HCT116 (cell line): ENCODE data around the gene CLASP1. TPM values are rescaled to one million over a fixed set of nuclear protein-coding genes. Genes with fewer than 3 reads are reported as not detected.

Experiments used
- ATAC-seq: fragments of 200-7000 bp; cut with Tn5 transposase; 2 replicates; pipeline ENCODE4 v1.9.1; 2020; ENCODE audit warnings: mild to moderate bottlenecking, moderate library complexity
- BruUV-seq: library from RNA; stranded (reverse); fragments of 400-500 nt; replicated peaks from 2 replicates; lab custom pipeline; 2021; lab: Mats Ljungman, UMichigan
- CTCF ChIA-PET: fragments of 300-600 bp; sonication (Branson Sonifier 250); formaldehyde crosslinking; loops from one replicate; lab custom pipeline; 2021; ENCODE audit warnings: antibody characterized with exemption; lab: Charles Lee
- POLR2A ChIA-PET: fragments of 300-600, 350-600 bp; sonication (Branson Sonifier 250); formaldehyde crosslinking; loops from one replicate; lab custom pipeline; 2021; ENCODE audit warnings: antibody characterized with exemption; lab: Charles Lee
- RAD21 ChIA-PET, 2 experiments: fragments of 300-600 bp; sonication (Branson Sonifier 250); formaldehyde crosslinking; loops; one replicate each; lab custom pipeline; 2023; ENCODE audit warnings: low total read pairs in 2 of 2; ENCODE audit not compliant: uncharacterized antibody in 2 of 2, unreplicated experiment in 2 of 2, low non-redundant PET in 1 of 2; lab: Charles Lee
- DNase-seq: peaks from one replicate; pipeline ENCODE4 v3.0.0-alpha.2; 2010; ENCODE audit warnings: low read depth, low spot score
- H2AFZ ChIP-seq: fragments of 200-600 bp; shearing (Covaris generic), sonication (generic); 2 replicates; pipeline ENCODE4 v1.6.1; 2017; ENCODE audit warnings: low read depth, mixed run types, mixed read lengths, antibody characterized with exemption, low read length; ENCODE audit not compliant: poor library complexity, severe bottlenecking
- H3K27ac ChIP-seq: 2 replicates; pipeline ENCODE4 v1.5.1; 2012; ENCODE audit warnings: low read depth, low read length
- H3K27me3 ChIP-seq: fragments of 200-600 bp; sonication (generic); 2 replicates; pipeline ENCODE4 v1.6.1; 2016; ENCODE audit warnings: mixed run types, low read length, mixed read lengths; ENCODE audit not compliant: insufficient read depth
- H3K36me3 ChIP-seq, 2 experiments: fragments of 200-500 bp in 1 of 2; fragments of 200-600 bp in 1 of 2; sonication (Bioruptor generic) in 1 of 2; sonication (generic) in 1 of 2; 2 replicates each; pipeline versions ENCODE4 v1.5.1 to v1.6.1; 2014 to 2016; ENCODE audit warnings: low read length in 2 of 2, inconsistent platforms in 1 of 2, mixed read lengths in 1 of 2, mixed run types in 1 of 2; ENCODE audit not compliant: insufficient read depth in 2 of 2, control insufficient read depth in 1 of 2
- H3K4me1 ChIP-seq, 2 experiments: fragments of 200-600 bp in 1 of 2; sonication (generic) in 1 of 2; 2 replicates each; pipeline versions ENCODE4 v1.5.1 to v1.6.1; 2012 to 2017; ENCODE audit warnings: low read length in 2 of 2, inconsistent platforms in 1 of 2, mild to moderate bottlenecking in 1 of 2, mixed read lengths in 1 of 2, mixed run types in 1 of 2, moderate library complexity in 1 of 2; ENCODE audit not compliant: insufficient read depth in 2 of 2, control insufficient read depth in 1 of 2
- H3K4me2 ChIP-seq: fragments of 200-600 bp; sonication (generic); 2 replicates; pipeline ENCODE4 v1.6.1; 2017; ENCODE audit warnings: mixed run types, low read length, mixed read lengths
- H3K4me3 ChIP-seq, 2 experiments: fragments of 200-600 bp in 1 of 2; sonication (generic) in 1 of 2; replicated peaks in 1 of 2; 2 replicates each; pipeline ENCODE4 v1.5.1; 2011 to 2016; ENCODE audit warnings: low read length in 2 of 2, control low read depth in 1 of 2, low read depth in 1 of 2, mild to moderate bottlenecking in 1 of 2, mixed read lengths in 1 of 2, mixed run types in 1 of 2
- H3K79me2 ChIP-seq: fragments of 200-600 bp; sonication (generic); 2 replicates; pipeline ENCODE4 v1.6.1; 2017; ENCODE audit warnings: mild to moderate bottlenecking, mixed run types, low read length, moderate library complexity, mixed read lengths; ENCODE audit not compliant: insufficient read depth
- H3K9ac ChIP-seq: fragments of 200-600 bp; sonication (generic); 2 replicates; pipeline ENCODE4 v1.6.1; 2016; ENCODE audit warnings: low read length, mixed read lengths
- H3K9me2 ChIP-seq: fragments of 200-600 bp; sonication (generic), shearing (Covaris generic); 2 replicates; pipeline ENCODE4 v1.6.1; 2017; ENCODE audit warnings: mixed run types, mild to moderate bottlenecking, moderate library complexity; ENCODE audit not compliant: insufficient read depth
- H3K9me3 ChIP-seq, 2 experiments: fragments of 200-500 bp in 1 of 2; fragments of 200-600 bp in 1 of 2; sonication (Bioruptor generic) in 1 of 2; sonication (generic) in 1 of 2; 2 replicates each; pipeline ENCODE4 v1.6.1; 2014 to 2017; ENCODE audit warnings: low read length in 2 of 2, mixed read lengths in 2 of 2, inconsistent platforms in 1 of 2, low read depth in 1 of 2, mild to moderate bottlenecking in 1 of 2, mixed run types in 1 of 2, moderate library complexity in 1 of 2; ENCODE audit not compliant: control insufficient read depth in 1 of 2, insufficient read depth in 1 of 2
- H4K20me1 ChIP-seq: fragments of 200-600 bp; sonication (generic), shearing (Covaris generic); 2 replicates; pipeline ENCODE4 v1.6.1; 2017; ENCODE audit warnings: mixed run types, mild to moderate bottlenecking, moderate library complexity; ENCODE audit not compliant: insufficient read depth
- ATF3 ChIP-seq: IDR thresholded peaks from 2 replicates; pipeline ENCODE4 v1.6.1; 2012
- CEBPB ChIP-seq: IDR thresholded peaks from 2 replicates; pipeline ENCODE4 v1.6.1; 2012; ENCODE audit warnings: low read depth
- CTCF ChIP-seq, 3 experiments: fragments of 200-600 bp in 1 of 3; sonication (generic) in 1 of 3; IDR thresholded peaks in 2 of 3; conservative IDR thresholded peaks in 1 of 3; 2 replicates each; pipeline ENCODE4 v1.5.1; 2012 to 2017; ENCODE audit warnings: low read depth in 2 of 3, low read length in 2 of 3, antibody characterized with exemption in 1 of 3, borderline replicate concordance in 1 of 3, control low read depth in 1 of 3, mild to moderate bottlenecking in 1 of 3, mixed read lengths in 1 of 3, mixed run types in 1 of 3, moderate library complexity in 1 of 3; ENCODE audit not compliant: insufficient read depth in 1 of 3
- EGR1 ChIP-seq: IDR thresholded peaks from 2 replicates; pipeline ENCODE4 v1.6.1; 2012; ENCODE audit warnings: low read depth
- ELF1 ChIP-seq: IDR thresholded peaks from 2 replicates; pipeline ENCODE4 v1.6.1; 2012; ENCODE audit warnings: low read depth, borderline replicate concordance
- EZH2 ChIP-seq: fragments of 200-600 bp; sonication (generic); IDR thresholded peaks from 2 replicates; pipeline ENCODE4 v1.6.1; 2017; ENCODE audit warnings: antibody characterized with exemption, mixed run types
- EZH2phosphoT487 ChIP-seq: fragments of 200-600 bp; IDR thresholded peaks from 2 replicates; pipeline ENCODE4 v1.6.1; 2018; ENCODE audit warnings: antibody characterized with exemption, borderline replicate concordance
- MAX ChIP-seq: IDR thresholded peaks from 2 replicates; pipeline ENCODE4 v1.6.1; 2012
- POLR2A ChIP-seq: IDR thresholded peaks from 2 replicates; pipeline ENCODE4 v1.7.0; 2011; ENCODE audit warnings: borderline replicate concordance; ENCODE audit not compliant: insufficient read depth, insufficient read length; ENCODE audit errors: extremely low read depth
- POLR2AphosphoS5 ChIP-seq: IDR thresholded peaks from 2 replicates; pipeline ENCODE4 v1.6.1; 2011; ENCODE audit warnings: mild to moderate bottlenecking, low read depth, low read length, moderate library complexity
- RAD21 ChIP-seq: IDR thresholded peaks from 2 replicates; pipeline ENCODE4 v1.6.1; 2012; ENCODE audit warnings: low read depth, mild to moderate bottlenecking
- REST ChIP-seq: IDR thresholded peaks from 2 replicates; pipeline ENCODE4 v1.6.1; 2012; ENCODE audit warnings: low read depth
- SIN3A ChIP-seq: IDR thresholded peaks from 2 replicates; pipeline ENCODE4 v1.6.1; 2012; ENCODE audit warnings: low read depth
- SP1 ChIP-seq: IDR thresholded peaks from 2 replicates; pipeline ENCODE4 v1.6.1; 2012; ENCODE audit warnings: low read depth
- SRF ChIP-seq: IDR thresholded peaks from 2 replicates; pipeline ENCODE4 v1.6.1; 2012; ENCODE audit warnings: low read depth
- TCF7L2 ChIP-seq: IDR thresholded peaks from 2 replicates; pipeline ENCODE4 v1.7.0; 2011; ENCODE audit warnings: borderline replicate concordance, inconsistent platforms; ENCODE audit not compliant: insufficient read depth, insufficient read length; ENCODE audit errors: extremely low read depth
- ZBTB33 ChIP-seq: IDR thresholded peaks from 2 replicates; pipeline ENCODE4 v1.6.1; 2011; ENCODE audit warnings: mild to moderate bottlenecking, low read length, moderate library complexity; ENCODE audit not compliant: insufficient replicate concordance; ENCODE audit errors: extremely low read depth
- ZFX ChIP-seq: fragments of 450-650 bp; IDR thresholded peaks from 2 replicates; pipeline ENCODE4 v1.6.1; 2017
- ZNF274 ChIP-seq: fragments of 200-500 bp; sonication (Bioruptor generic); IDR thresholded peaks from 2 replicates; pipeline ENCODE4 v1.6.1; 2014; ENCODE audit warnings: mild to moderate bottlenecking, low read depth, low read length, inconsistent platforms
- intact Hi-C: fragments of 100-400 bp; cut with micrococcal nuclease; formaldehyde crosslinking; loops from 2 replicates; pipeline ENCODE4 v1.10.0; 2022
- total RNA-seq: library from RNA; stranded (reverse); gene quantifications from one replicate; pipeline ENCODE4 v1.2.1, GENCODE V29; 2021; ENCODE audit not compliant: unreplicated experiment

Gene CLASP1
- total RNA-seq, 1 experiment from 2014 or later = 41.9 TPM

- Histone ChIP-seq H3K4me1 (no peaks in the 10 kb centered on the region), H3K9me3 (no peaks in the 10 kb centered on the region), H2AFZ (no peak overlapping the region), H3K9ac (no peak overlapping the region), H3K4me2 (no peak overlapping the region), H4K20me1 (no peaks in the 10 kb centered on the region), H3K27me3 (no peaks in the 10 kb centered on the region), H3K27ac (no peak overlapping the region), H3K36me3 (no peaks in the 10 kb centered on the region), H3K79me2 (no peaks in the 10 kb centered on the region), H3K4me3 (no peak overlapping the region), H3K9me2 (no peaks in the 10 kb centered on the region)
- CTCF ChIA-PET = no interaction called here
- intact Hi-C loops = no loop called here
- no TSS peak for BruUV-seq
- ATAC-seq (no peak), DNase-seq (no peak)
- POLR2A ChIA-PET = no interaction called here
- TF ChIP-seq ATF3 (no peak), SRF (no peak), ZBTB33 (no peak), SP1 (no peak), EZH2phosphoT487 (no peak), ELF1 (no peak), RAD21 (no peak), EGR1 (no peak), ZNF274 (no peak), POLR2AphosphoS5 (no peak), CEBPB (no peak), REST (no peak), ZFX (no peak), TCF7L2 (no peak), SIN3A (no peak), POLR2A (no peak), CTCF (IDR thresholded peaks at IDR 0.05 in 2 of 3, conservative IDR thresholded peaks at IDR 0.05 in 1 of 3; ENCODE audit: borderline replicate concordance in 1 of 3, insufficient read depth in 1 of 3, low read depth in 2 of 3, low read length in 2 of 3) (no peak), EZH2 (no peak), MAX (no peak)
- RAD21 ChIA-PET = no interaction called here
Measured at GRCh38 chr2:121664086-121664485, 14.8 kb upstream of the CLASP1 start.
